CD4-positive, alpha-beta T cell (primary cell): ENCODE data around the gene SETD3. TPM values are rescaled to one million over a fixed set of nuclear protein-coding genes. Genes with fewer than 3 reads are reported as not detected.

Source experiments
- ATAC-seq: fragments of 200-7000 bp; cut with Tn5 transposase; one replicate; pipeline ENCODE4 v1.10.0; 2022; ENCODE audit warnings: mild to moderate bottlenecking; ENCODE audit not compliant: poor library complexity
- CTCF ChIA-PET: fragments of 350-600 bp; sonication (Branson Sonifier 250); formaldehyde crosslinking; loops from one replicate; lab custom pipeline; 2021; ENCODE audit warnings: antibody characterized with exemption, inconsistent platforms; lab: Charles Lee
- POLR2A ChIA-PET: fragments of 350-600 bp; sonication (Branson Sonifier 250); formaldehyde crosslinking; loops from one replicate; lab custom pipeline; 2021; ENCODE audit warnings: antibody characterized with exemption, inconsistent platforms; lab: Charles Lee
- DNase-seq, 14 experiments: peaks; one replicate each; pipeline ENCODE4 v3.0.0-alpha.2; 2013 to 2020; ENCODE audit warnings: mixed read lengths in 2 of 14
- H3K27ac ChIP-seq, 2 donors: one replicate each; pipeline versions ENCODE4 v1.5.1 to v1.7.0; 2013; ENCODE audit warnings: low read length in 2 of 2, low read depth in 1 of 2, mild to moderate bottlenecking in 1 of 2
- H3K27me3 ChIP-seq, 2 experiments: 1 replicate in 1 of 2; 2 replicates in 1 of 2; pipeline versions ENCODE4 v1.6.1 to v1.7.0; 2013; ENCODE audit warnings: low read length in 2 of 2, control low read depth in 1 of 2, mild to moderate bottlenecking in 1 of 2, moderate library complexity in 1 of 2; ENCODE audit not compliant: insufficient read depth in 2 of 2, control insufficient read depth in 1 of 2
- H3K36me3 ChIP-seq: one replicate; pipeline ENCODE4 v1.6.1; 2013; ENCODE audit warnings: low read length, control low read depth; ENCODE audit not compliant: insufficient read depth
- H3K4me1 ChIP-seq: one replicate; pipeline ENCODE4 v1.6.1; 2013; ENCODE audit warnings: low read length, control low read depth; ENCODE audit not compliant: insufficient read depth
- H3K4me3 ChIP-seq: one replicate; pipeline ENCODE4 v1.5.1; 2013; ENCODE audit warnings: mild to moderate bottlenecking, low read length, moderate library complexity
- H3K9me3 ChIP-seq, 2 experiments: 1 replicate in 1 of 2; 2 replicates in 1 of 2; pipeline versions ENCODE4 v1.6.1 to v1.7.0; 2013; ENCODE audit warnings: low read length in 2 of 2, mild to moderate bottlenecking in 2 of 2, control low read depth in 1 of 2, moderate library complexity in 1 of 2; ENCODE audit not compliant: control insufficient read depth in 1 of 2, insufficient read depth in 1 of 2
- H3K27ac Mint-ChIP-seq: one replicate; pipeline ENCODE4 v1.8.0; 2020; ENCODE audit warnings: mixed read lengths
- H3K27me3 Mint-ChIP-seq: one replicate; pipeline ENCODE4 v1.8.0; 2021; ENCODE audit warnings: mixed read lengths
- H3K36me3 Mint-ChIP-seq: one replicate; pipeline ENCODE4 v1.8.0; 2021; ENCODE audit warnings: low read depth, mixed read lengths
- H3K4me1 Mint-ChIP-seq: one replicate; pipeline ENCODE4 v1.8.0; 2021; ENCODE audit warnings: low read depth, mixed read lengths
- H3K4me3 Mint-ChIP-seq: one replicate; pipeline ENCODE4 v1.8.0; 2020; ENCODE audit warnings: mild to moderate bottlenecking, mixed read lengths
- H3K9me3 Mint-ChIP-seq: one replicate; pipeline ENCODE4 v1.8.0; 2020; ENCODE audit warnings: mixed read lengths
- CTCF ChIP-seq: fragments of 200-600 bp; IDR thresholded peaks from one replicate; pipeline ENCODE4 v1.8.0; 2022; ENCODE audit warnings: antibody characterized with exemption, mild to moderate bottlenecking
- intact Hi-C, 2 experiments: fragments of 100-400 bp; cut with DNase I in 1 of 2; cut with micrococcal nuclease in 1 of 2; formaldehyde crosslinking; loops; one replicate each; pipeline versions ENCODE4 v1.15.1 to v1.9.0; 2023 to 2025; cut with DNase I, micrococcal nuclease
- total RNA-seq, 174 experiments: library from RNA in 2 of 174; stranded (reverse) in 2 of 174; gene quantifications; one replicate each; pipeline ENCODE4 v1.2.3 and lab custom pipeline; 2021 to 2026

The SETD3 gene
- total RNA-seq, 2 experiments from 2014 or later: 46.1 to 51.4 TPM

DNA sequence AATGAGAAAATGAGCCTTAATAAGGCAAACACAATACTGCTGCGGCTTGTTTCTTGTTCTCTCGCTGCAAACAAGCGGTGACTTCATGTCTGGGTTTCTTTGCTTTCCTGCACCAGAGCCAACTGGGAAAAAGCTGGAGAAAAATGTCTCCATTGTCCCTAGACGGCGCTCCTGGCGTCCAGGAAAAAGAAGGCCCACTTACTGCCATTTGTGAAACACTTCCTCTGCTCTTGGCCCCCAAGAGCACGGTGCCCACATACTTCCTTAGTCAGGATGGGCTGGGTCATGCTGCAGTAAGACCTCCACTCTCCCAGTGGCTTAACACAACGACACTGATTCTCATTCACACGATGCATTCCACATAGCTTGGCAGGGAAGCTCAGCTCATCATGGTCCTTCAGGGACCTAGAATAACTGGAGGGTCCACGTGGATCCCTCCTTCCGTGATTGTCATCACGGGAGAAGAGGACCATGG, 122.7 kb downstream of the SETD3 start:
- Mint-ChIP-seq H3K36me3 (no peaks in the 10 kb centered on the region), H3K27me3 (no peaks in the 10 kb centered on the region), H3K4me3 (no peak overlapping the region), H3K4me1 (no peaks in the 10 kb centered on the region), H3K27ac (no peak overlapping the region), H3K9me3 (no peaks in the 10 kb centered on the region)
- no peak for TF ChIP-seq CTCF
- Histone ChIP-seq H3K9me3 (peaks cover 0 to 3% of the 10 kb centered on the region in 2 experiments), H3K36me3 (no peaks in the 10 kb centered on the region), H3K4me3 (no peak overlapping the region), H3K4me1 (no peaks in the 10 kb centered on the region), H3K27me3 (no peaks in the 10 kb centered on the region), H3K27ac (no peak overlapping the region)
- ChIA-PET CTCF (no interaction called here), POLR2A (no interaction called here)
- intact Hi-C loops: no loop called here
- ATAC-seq: no peak
- no peak for DNase-seq

GRCh38 chr14:99357151-99357915, 123.3 kb downstream of the SETD3 start:
- no peaks in the 10 kb centered on the region for H3K4me1 ChIP-seq
- TF ChIP-seq CTCF: no peak
- no peaks in the 10 kb centered on the region for H3K36me3 ChIP-seq
- ChIA-PET POLR2A (no interaction called here), CTCF (no interaction called here)
- Mint-ChIP-seq H3K9me3 (no peaks in the 10 kb centered on the region), H3K4me3 (no peak overlapping the region), H3K27me3 (no peaks in the 10 kb centered on the region), H3K4me1 (no peaks in the 10 kb centered on the region), H3K27ac (no peak overlapping the region), H3K36me3 (no peaks in the 10 kb centered on the region)
- intact Hi-C loops: no loop called here
- no peaks in the 10 kb centered on the region for H3K27me3 ChIP-seq
- no peak overlapping the region for H3K27ac ChIP-seq
- DNase-seq (no peak), ATAC-seq (no peak)
- peaks cover 0 to 3% of the 10 kb centered on the region in 2 experiments for H3K9me3 ChIP-seq
- H3K4me3 ChIP-seq: no peak overlapping the region

DNA sequence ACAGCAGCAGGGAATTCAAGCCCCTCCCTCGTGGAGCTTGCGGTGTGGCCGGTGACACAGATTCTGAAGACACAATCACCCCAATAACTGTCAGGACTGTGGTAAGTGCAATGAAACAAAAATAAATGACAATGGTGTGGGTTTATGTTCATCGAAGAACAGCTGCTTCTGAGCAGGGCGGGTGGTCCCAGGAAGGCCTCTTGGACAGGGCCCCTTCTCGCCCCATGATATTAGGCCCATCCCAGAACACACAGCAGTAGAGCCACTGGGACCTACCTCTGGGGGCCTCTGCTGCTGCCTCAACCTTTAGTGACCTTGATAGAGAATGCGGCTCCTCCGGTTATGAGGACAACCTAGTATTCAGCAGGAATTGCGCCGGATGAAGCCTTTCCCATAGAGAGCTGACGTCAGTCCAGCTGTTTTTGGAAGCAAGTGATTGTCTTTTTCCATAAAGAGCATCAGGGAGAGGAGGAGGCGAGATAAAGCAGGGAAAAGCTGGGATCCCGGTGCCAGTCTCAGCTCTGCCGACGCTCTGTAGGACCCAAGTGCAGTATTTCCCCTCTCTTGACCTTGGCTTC, 124.5 kb downstream of the SETD3 start:
- Histone ChIP-seq H3K9me3 (peaks cover 0 to 3% of the 10 kb centered on the region in 2 experiments), H3K27ac (no peak overlapping the region), H3K4me1 (no peaks in the 10 kb centered on the region), H3K4me3 (no peak overlapping the region), H3K36me3 (no peaks in the 10 kb centered on the region), H3K27me3 (peaks cover 0 to 2% of the 10 kb centered on the region in 2 experiments)
- Mint-ChIP-seq H3K4me3 (no peak overlapping the region), H3K27me3 (no peaks in the 10 kb centered on the region), H3K27ac (no peak overlapping the region), H3K4me1 (no peaks in the 10 kb centered on the region), H3K9me3 (no peaks in the 10 kb centered on the region), H3K36me3 (no peaks in the 10 kb centered on the region)
- CTCF ChIA-PET: no interaction called here
- DNase-seq (no peak), ATAC-seq (no peak)
- TF ChIP-seq CTCF: no peak
- POLR2A ChIA-PET: no interaction called here
- intact Hi-C loops: no loop called here
